Measurements from ENCODE around the gene SBF2.

- no peak for TF ChIP-seq CTCF (IDR thresholded peaks at IDR 0.05; ENCODE audit: poor library complexity, severe bottlenecking)
- no peak for TF ChIP-seq EP300 (conservative IDR thresholded peaks at IDR 0.05; ENCODE audit: poor library complexity, severe bottlenecking)
- no peak for TF ChIP-seq TAF1 (IDR thresholded peaks at IDR 0.05; ENCODE audit: low read depth)
- no peak for TF ChIP-seq EZH2 (IDR thresholded peaks at IDR 0.05; ENCODE audit: borderline replicate concordance, insufficient read depth, low read length, poor library complexity, severe bottlenecking)
Observed at GRCh38 chr11:10201343-10201742, 92.7 kb downstream of the SBF2 start.
